A673 (cell line): ENCODE measurements around the gene CUX1.

Source experiments
- CTCF ChIP-seq: fragments of 300-800, 200-600 bp; sonication (generic); conservative IDR thresholded peaks from 2 replicates; pipeline ENCODE4 v1.5.1; 2017; ENCODE audit warnings: low read depth, mild to moderate bottlenecking, antibody characterized with exemption, low read length, moderate library complexity, mixed read lengths
- EZH2 ChIP-seq: fragments of 200-600 bp; sonication (generic); IDR thresholded peaks from 2 replicates; pipeline ENCODE4 v1.6.1; 2017; ENCODE audit warnings: borderline replicate concordance, low read depth, mild to moderate bottlenecking, mixed read lengths, antibody characterized with exemption, low read length; ENCODE audit not compliant: poor library complexity, severe bottlenecking

- no peak for TF ChIP-seq CTCF
- no peak for TF ChIP-seq EZH2
Measured at GRCh38 chr7:102024005-102024768, 206.8 kb downstream of the CUX1 start.
